ENCODE measurements around the gene XYLB.
"Not testable (repeated sequence)": the region's sequence is repeated elsewhere in the genome, so short reads cannot be mapped to it uniquely, and the experiment has no call there.

Gene XYLB

DNA sequence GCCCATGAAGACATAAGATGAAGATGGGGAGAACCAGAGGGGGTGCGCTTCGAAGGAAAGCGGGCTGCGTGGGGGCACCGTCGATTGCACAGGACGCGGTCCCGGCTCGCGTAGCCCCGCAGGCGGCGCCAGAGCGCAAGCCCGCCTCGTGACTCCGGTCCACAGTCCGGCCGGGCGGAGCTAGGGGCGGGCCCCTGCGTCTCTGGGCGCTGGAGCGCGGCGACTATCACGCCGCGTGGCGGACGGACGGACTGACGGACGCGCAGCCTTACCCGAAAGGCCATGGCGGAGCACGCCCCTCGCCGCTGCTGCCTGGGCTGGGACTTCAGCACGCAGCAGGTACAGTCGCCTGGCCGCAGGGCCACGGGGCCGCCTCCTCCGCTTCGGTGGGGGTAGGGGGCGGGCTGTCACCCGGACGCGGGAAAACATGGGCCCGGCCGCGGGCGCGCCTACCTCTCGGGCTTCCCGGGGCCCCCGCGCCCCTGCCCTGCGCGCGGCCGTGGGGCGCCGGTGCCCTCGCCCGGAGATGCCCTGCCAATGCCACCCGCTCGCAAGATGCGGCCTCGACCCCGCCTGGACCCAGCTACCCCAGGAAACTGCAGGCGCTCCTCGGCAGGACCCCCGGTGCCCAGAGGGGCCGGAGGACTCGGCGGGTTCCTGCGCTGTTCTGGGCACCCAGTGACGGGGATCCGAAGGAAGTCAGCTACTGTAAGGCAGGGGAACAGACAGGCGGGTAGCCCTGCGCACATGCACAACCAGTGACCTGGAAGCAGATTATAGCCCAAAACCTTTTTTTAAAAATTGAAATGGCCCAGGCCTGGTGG is at the start of gene XYLB:
XYLB (plus strand) TSS at position 199 of the 824 bp plus-strand sequence; CDS start at position 283, 84 bp downstream.
- in situ Hi-C loops (cut with MboI; ENCODE audit: low sequenced_read_pairs), result no loop called here

DNA sequence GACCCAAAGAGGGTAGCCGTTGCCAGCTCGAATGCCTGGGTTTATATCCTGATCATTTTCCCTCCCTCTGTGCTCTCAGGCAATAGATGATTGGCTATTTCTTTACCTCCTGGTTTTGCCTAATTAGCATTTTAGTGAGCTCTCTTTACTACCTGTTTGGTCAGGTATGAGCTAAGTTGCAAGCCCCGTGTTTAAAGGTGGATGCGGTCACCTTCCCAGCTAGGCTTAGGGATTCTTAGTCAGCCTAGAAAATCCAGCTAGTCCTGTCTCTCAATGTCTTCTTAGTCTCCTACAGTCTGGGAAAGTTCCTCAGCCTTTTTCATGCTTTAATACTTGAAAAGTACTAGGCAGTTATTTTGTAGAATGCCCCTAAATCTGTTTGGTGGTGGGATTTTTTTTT is 49.5 kb upstream of the XYLB start:
- in situ Hi-C loops (cut with MboI; ENCODE audit: low sequenced_read_pairs), result not testable (repeated sequence)

DNA sequence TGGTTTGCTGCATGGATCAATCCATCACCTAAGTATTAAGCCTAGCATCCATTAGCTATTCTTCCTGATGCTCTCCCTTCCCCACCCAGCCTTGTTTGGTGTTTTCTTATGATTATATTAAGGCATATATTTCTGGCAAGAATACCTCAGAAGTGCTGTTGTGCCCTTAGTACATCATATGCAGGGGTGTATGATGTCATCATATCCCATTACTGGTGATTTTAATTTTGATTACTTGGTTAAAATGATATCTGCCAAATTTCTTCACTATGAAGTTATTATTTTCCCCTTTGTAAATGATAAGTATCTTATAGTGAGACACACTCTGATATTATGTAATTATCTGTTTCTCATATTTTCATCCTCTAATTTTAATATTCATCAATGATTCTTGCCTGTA is 49.0 kb upstream of the XYLB start:
- in situ Hi-C loops (cut with MboI; ENCODE audit: low sequenced_read_pairs), result no loop called here

DNA sequence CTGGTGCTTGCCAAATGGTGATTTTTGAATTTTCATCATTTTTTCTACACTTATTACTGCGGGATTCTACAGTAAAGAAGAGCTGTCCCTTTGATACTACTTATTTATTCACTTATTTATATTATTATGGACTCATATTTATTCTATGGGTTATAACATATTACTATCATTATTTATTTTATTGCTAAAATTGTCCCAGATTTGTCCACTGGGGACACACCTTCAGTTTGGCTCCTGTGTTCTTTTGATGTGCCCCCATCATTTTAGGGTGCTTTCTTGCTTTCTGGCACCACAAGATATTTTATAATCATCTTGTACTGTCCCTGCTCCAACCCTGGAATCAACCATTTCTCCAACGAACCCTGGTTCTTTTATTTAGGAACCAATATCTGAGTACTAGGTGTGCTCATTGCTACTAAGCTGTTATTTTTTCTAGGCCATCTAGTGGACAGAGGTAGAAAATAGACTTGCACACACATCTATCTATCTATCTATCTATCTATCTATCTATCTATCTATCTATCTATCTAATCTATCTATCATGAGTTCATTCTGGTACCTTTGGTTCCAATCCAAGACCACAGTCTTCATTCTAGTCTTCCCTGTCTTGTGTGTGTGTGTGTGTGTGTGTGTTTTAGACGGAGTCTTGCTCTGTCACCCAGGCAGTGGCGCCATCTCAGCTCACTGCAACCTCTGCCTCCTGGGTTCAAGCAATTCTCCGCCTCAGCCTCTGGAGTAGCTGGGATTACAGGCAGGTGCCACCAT is 48.5 kb upstream of the XYLB start:
- in situ Hi-C loops (cut with MboI; ENCODE audit: low sequenced_read_pairs), result no loop called here

DNA sequence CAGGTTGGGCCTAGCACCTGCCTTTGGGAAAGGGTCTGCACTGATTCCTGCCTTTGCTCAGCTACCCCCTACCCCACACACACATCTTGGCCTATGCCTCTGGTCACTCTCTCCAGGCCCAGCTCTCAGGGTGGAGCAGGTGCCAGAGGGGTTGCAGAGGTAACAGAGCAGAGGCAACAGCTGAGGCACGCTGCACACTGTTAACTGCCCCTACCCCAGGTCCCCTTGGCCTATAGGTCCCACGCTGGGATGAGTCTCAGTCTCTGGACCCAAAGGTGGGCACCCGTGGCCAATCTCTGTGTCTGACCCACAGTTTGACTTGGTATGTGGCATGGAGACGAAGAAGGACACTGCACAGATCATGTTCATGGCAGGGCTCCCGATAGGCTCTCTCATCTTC is 39.6 kb upstream of the XYLB start:
- in situ Hi-C loops (cut with MboI; ENCODE audit: low sequenced_read_pairs), result no loop called here

DNA sequence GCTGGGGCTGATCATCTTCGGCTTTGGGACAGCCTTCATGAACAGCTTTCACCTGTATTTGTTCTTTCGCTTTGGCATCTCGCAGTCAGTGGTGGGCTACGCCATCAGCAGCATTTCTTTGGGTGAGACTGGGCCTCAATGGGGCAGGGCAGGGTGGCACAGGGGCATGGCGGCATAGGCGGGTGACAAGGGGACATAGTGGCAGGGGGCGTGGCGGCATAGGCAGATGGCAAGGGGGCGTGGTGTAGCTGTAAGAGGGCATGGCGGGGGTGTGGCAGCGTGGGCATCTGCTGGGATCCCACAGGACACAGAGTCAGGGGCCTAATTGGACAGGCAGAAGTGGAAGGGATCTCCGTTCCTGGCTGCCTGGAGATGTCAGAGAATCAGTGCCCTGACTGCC is 39.0 kb upstream of the XYLB start:
- in situ Hi-C loops (cut with MboI; ENCODE audit: low sequenced_read_pairs), result no loop called here

DNA sequence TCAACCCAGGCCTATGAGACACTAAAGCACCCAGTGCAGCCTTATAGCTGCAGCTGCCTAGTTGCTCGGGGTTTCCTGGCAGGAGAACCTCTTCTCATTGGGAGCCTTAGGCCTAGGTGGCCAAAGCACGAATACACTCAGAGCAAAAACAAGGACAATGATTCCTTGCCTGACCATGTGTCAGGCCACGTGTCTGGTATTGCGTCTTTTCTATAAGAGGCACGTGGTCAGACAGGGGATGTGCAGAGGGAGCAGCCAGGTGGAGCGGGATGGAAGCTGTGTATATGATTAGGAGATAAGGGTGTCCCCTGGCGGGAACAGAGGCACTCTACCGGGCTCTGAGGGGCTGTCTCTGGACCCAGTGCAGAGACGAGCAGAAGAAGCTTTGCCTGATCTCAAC is 38.1 kb upstream of the XYLB start:
- in situ Hi-C loops (cut with MboI; ENCODE audit: low sequenced_read_pairs), result no loop called here

DNA sequence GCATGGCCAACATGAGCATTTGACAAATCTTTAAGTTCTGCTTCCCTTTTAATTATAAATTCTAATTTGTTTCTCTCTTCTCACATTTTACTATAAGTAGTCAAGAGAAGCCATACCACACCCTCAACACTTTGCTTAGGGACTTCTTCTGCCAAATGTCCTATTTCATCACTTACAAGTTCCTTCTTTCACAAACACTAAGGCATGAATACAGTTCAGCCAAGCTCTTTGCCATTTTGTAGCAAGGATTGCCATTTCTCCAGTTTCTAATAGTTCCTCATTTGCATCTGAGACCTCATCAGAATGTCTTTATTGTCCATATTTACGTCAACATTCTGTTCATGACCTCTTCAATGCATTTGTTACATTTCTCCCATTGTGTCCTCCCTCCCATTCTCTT is 35.1 kb upstream of the XYLB start:
- in situ Hi-C loops (cut with MboI; ENCODE audit: low sequenced_read_pairs), result no loop called here

DNA sequence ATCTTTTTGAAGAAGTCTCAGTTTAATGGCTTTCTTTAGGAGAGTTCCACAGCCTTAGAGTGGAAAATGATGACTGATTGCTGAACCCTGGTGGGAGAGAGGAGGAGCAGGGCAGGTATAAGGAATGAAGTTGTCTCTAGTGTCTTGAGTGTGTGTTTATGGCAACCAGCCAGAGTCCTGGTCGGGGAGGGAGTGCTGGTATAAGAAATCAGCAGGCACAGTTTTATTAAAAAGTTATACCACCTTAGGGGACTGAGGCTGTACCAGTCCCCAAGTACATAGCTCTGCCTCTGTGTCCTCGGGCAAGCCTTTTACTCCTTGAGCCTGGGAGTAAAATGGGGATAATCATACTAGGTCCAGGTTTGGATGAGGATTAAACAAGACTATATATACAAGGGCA is 34.6 kb upstream of the XYLB start:
- in situ Hi-C loops (cut with MboI; ENCODE audit: low sequenced_read_pairs), result no loop called here

DNA sequence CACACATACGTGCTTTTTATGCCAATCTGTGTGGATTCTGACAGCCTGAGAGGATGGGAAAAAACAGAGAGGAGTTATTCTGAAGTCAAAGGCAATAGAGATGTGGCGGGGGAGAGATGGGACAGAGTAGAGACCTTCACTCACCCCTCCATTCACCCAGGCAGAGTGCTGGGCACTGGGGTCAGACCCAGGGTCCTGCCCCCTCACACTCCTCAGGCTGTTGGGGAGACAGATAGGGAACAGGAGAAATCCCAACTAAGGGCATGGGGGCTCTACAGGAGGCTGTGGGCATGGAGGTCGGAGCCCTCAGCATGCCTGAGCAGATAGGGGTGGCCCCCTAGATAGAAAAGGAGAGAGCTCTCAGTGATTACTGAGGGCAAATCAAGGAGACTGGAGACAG is 34.2 kb upstream of the XYLB start:
- in situ Hi-C loops (cut with MboI; ENCODE audit: low sequenced_read_pairs), result no loop called here

DNA sequence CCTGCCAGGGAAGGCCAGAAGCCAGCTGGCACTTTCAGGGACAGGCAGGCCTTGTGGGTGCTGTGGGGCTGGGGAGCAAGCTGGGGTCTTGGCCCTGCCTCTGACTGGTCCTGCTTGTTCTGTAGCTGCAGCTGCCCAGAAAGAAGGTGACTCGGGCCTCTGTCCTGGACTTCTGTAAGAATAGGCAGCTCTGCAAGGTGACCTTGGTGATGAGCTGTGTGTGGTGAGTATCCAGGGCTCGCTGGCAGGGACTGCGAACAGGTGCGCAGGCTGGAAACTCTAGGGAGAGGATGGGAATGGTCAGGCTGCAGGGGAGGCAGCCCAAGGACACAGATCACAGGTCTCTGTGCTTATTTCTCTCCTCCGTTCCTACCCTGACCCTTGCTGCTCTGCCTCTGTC is 33.3 kb upstream of the XYLB start:
- in situ Hi-C loops (cut with MboI; ENCODE audit: low sequenced_read_pairs), result no loop called here

DNA sequence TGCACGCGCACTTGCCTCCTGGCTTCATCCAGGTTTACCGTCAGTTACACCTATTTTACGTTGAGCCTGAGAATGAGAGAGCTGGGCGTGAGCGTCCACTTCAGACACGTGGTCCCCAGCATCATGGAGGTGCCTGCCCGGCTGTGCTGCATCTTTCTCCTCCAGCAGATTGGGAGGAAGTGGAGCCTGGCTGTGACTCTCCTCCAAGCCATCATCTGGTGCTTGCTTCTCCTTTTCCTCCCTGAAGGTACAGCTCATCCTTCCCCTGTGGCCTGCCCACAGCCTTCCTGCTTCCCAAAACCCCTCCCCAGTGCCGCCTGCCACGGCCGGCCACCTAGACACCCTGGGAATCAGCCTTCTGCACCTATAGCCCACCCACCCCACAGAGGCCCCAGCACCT is 32.9 kb upstream of the XYLB start:
- in situ Hi-C loops (cut with MboI; ENCODE audit: low sequenced_read_pairs), result no loop called here

DNA sequence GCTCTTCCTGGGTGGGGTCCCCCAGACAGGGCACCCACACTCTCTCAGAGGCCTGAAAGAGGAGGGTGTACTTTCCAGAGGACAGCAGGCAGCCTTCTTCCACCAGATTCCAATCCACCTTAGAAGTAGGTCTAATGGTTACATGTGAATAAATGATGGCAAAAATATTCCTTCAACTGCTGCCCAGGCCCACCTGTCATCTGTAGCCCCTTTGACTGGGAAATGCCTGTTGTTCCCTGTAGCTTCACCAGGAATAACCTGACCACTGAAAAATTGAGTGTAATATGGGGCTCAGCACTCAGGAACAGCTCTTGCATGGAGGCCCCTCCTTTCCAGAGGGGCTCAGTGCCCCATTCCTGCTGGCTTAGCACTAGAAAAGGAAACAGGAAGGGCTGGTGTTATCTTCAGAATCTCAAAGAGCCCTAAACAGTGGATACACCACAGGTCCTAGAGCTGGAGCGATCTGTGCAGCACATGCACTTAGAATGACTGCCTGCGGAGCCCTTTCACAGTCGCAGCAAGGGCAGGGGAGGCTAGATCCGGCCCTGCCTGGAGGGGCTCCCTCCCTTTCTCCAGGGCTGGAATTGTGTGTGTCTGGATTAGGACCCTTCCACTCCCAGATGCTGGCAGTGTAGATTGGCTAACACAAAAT is 32.3 kb upstream of the XYLB start:
- in situ Hi-C loops (cut with MboI; ENCODE audit: low sequenced_read_pairs), result no loop called here

DNA sequence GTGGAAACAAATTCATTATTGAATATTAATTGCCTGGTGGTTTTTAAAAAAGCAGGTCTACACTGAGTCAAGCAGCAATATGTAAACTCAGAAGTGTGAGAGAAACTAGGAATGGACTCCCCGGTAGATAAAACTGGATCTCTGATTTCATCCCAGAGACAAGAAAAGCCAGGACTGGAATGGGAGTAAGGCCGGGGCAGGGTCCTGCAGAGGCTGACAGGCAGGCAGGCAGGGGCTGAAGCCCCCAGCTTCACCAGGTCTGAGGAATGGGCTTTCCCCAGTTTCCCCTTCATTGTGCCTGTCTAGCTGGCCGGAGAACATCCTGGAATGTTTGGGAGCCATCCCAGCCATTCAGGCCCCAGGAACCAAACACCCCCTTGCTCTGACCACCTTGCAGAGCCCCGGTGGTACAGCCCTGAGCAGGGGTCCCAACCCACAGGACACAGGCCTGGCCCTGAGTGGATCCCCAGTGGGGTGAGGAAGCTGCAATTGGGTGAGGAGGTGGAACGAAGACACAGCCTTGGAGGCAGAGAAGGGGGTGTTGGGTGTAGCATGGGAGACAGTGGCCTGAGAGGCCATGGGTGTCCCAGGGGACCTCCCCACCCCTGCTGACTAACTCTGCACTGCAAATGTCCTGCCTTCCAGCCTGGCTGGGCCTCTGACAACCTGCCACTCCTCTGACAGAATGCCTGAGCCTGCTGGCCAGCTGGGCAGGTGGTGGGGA is 31.7 kb upstream of the XYLB start:
- in situ Hi-C loops (cut with MboI; ENCODE audit: low sequenced_read_pairs), result no loop called here

DNA sequence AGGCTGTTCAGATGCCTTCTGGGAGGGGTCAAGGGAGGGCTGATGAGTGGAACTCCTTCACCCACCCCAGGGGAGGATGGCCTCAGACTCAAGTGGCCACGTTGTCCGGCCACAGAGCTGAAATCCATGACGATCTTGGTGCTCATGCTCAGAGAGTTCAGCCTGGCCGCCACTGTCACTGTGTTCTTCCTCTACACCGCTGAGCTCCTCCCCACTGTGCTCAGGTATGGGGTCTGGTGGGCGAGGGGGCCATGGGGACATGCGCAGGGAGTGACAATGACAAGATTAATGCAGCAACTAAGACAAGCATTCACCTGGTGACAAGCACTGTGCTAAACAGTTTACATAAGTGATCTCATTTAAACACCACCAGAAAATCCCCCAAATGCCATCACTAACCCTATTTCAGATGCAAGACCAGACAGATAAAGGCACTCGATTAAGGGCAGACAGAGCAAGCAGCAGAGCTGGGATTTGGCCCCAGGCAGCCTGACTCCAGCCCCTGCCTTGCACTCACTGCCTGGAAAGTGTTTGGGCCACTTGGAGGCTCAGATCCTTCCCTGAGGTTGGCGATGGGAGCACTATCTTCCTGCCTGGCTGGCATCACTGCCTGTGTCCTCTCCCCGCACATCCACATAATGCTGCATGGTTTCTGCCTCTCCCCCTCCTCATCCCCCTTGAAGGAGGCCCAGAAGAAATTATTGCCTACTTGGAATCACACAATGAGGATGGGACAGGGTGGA is 30.9 kb upstream of the XYLB start:
- in situ Hi-C loops (cut with MboI; ENCODE audit: low sequenced_read_pairs), result no loop called here

DNA sequence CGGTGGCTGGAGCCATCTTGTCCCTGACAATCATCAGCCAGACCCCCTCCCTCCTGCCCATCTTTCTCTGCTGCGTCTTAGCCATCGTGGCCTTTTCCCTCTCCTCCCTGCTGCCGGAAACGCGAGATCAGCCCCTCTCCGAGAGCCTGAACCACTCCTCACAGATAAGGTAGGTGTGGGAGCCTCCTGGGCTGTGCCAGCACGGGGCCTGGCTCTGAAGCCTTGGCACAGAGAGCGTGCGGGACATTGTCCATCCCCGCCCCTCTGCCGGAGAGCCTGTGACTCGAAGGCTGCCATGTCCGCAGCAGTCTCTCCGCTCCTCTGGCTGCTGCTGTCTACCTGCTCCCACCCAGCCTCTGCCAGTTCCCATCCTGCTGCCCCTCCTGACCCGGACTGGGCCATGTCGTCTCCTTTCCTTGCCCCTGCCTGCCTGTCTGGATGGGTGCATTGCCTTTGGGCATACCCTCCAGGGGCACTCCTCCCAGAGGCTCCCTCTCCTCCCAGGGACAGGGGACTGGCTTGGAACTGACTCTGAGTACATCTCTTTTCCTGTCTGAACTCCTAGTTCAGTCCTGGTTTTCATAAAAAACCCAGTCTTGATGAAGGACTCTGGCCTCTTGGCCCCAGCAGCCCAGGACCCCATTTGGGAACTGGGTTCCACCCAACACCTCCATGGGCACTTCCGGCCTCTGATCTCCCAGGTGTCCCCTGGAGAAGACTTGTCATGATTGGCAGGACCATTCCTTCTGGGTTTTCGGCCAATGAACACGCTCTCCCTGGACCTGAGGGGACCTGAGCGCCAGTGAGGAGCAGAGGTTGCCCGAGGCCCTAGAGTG is 30.0 kb upstream of the XYLB start:
- in situ Hi-C loops (cut with MboI; ENCODE audit: low sequenced_read_pairs), result no loop called here

DNA sequence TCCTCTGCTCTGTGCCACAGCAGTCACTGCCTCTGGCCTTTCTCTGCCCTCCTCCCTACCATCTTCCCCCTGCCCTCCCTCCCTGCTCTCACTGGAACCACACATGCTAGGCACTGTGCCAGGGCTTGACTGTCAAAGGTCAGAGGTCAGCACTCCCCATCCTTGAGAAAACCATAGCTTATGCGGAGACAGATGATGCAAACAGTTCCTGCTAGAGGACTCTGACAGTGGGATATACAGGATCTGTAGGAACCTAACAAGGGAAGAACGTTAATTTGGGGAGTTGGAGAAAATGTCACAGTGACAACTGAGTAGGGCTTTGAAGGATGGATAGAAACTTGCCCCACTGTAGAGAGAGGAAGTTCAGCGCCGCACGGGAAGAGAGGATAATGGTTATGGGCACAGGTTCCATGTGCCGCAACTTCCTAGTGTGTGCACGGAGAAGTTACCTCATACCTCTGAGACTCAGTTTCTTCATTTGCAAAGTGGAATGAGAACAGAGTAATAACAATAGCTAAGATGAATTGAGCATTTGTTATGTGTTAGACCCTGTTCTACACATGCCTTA is 29.3 kb upstream of the XYLB start:
- in situ Hi-C loops (cut with MboI; ENCODE audit: low sequenced_read_pairs), result no loop called here

DNA sequence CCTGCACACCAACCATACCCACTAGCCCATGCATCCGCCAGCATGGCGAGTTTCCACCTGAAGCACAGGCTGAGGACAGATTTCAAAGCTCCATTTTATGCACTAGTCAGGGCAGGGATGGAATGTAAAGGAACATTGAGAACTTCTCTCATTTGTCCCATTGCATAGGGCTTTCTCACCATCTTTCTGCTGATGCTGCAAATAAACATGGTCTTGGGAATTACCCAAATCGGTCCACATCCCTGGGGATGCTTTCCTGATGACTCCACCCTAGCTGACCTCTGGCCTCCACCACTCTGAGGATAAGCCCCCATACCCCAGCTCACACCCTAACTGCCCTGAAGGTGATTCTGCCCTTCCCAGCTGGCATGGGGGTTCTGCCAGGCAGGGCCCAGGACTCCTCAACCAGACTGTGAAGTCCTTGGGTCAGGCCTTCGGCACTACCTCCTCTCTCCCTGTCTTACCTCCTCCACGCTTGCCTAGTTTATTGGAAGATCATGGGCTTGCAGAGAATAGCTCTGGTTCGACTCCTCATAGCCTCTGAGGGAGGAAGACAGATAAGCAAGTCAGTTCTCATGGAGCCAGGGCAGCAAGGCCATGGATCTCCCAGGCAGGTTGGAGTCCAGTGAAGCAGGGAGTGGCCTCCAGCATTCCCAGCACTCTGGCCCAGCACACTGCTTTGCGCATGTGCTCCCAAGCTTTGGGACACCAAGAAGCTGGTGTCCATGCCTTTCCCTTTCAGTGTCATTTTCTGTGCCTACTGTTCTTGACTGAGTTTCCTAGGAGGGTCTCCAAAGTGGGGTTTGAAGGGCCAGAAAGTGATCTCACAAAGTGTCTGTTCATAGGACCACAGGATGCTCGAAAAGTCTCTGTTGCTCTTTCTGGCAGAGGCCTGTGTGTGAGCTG is 27.6 kb upstream of the XYLB start:
- in situ Hi-C loops (cut with MboI; ENCODE audit: low sequenced_read_pairs), result no loop called here

Measured in HL-60/S4 treated with retinoic acid at 250 ng/mL for 4 days and 3 days (cell line).